ENCODE measurements around the gene ARHGAP24. TPM values are rescaled to one million over a fixed set of nuclear protein-coding genes. Genes with fewer than 3 reads are reported as not detected.

Gene ARHGAP24
- total and polyA plus RNA-seq, 8 donors, result 22.0 to 35.0 (median 25.8) TPM

DNA sequence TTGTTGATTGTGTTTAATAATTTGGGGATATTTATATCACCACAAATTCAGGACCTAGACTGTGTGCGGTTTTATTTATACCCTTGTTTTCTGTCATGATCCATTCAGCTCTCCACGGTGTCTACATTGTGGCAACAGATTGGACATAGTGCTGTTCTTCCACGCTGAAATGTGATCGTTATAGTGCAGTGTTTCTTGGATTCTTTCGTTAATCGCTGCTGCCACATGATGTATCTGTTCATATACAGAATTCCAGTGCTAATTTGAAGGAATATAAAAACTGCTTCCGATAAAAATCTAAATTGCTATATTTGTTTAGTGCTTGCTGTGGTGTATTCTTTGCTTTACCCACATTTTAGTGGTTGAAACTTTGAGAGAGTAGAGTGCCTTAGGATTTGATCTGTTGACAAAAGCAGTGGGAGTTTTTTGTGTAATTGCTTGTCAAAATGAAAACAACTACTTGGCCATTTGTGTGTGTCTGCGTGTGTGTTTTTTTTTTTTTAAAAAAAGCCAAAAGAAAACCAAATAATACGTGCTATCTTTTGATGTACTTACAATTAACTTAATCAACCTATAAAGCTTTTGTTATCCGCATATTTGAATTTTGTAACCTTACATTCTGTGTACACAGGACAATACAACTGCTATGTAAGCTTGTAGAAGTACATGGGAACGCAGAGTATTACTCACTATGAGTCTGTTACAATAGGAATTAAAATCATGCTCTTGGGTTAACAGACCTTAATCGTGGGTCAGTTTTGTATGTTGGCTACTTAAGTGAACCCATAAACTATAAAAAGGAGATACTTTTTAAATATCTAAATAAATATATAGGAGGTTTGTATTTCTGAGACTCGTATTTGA, 353.3 kb downstream of the ARHGAP24 start:
- H3K4me3 ChIP-seq, result peak overlapping the region in 1 of 2 donors; percentile 13
- peak overlapping the region; percentile 55 to 76 for H3K27ac ChIP-seq
- H3K27me3 ChIP-seq, result no peaks in the 10 kb centered on the region
- intact Hi-C loops (cut with DNase I), result no loop called here
- ATAC-seq (peak; percentile 45), DNase-seq (peak in 1 of 4 donors; percentile 17)
- TF ChIP-seq, protein P1, sequence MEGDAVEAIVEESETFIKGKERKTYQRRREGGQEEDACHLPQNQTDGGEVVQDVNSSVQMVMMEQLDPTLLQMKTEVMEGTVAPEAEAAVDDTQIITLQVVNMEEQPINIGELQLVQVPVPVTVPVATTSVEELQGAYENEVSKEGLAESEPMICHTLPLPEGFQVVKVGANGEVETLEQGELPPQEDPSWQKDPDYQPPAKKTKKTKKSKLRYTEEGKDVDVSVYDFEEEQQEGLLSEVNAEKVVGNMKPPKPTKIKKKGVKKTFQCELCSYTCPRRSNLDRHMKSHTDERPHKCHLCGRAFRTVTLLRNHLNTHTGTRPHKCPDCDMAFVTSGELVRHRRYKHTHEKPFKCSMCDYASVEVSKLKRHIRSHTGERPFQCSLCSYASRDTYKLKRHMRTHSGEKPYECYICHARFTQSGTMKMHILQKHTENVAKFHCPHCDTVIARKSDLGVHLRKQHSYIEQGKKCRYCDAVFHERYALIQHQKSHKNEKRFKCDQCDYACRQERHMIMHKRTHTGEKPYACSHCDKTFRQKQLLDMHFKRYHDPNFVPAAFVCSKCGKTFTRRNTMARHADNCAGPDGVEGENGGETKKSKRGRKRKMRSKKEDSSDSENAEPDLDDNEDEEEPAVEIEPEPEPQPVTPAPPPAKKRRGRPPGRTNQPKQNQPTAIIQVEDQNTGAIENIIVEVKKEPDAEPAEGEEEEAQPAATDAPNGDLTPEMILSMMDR (IDR thresholded peaks at IDR 0.05), result no peak
- peaks cover 9 to 12% of the 10 kb centered on the region in 2 donors for H3K4me1 ChIP-seq
- H3K9me3 ChIP-seq, result no peaks in the 10 kb centered on the region
- H3K36me3 ChIP-seq, result no peaks in the 10 kb centered on the region

DNA sequence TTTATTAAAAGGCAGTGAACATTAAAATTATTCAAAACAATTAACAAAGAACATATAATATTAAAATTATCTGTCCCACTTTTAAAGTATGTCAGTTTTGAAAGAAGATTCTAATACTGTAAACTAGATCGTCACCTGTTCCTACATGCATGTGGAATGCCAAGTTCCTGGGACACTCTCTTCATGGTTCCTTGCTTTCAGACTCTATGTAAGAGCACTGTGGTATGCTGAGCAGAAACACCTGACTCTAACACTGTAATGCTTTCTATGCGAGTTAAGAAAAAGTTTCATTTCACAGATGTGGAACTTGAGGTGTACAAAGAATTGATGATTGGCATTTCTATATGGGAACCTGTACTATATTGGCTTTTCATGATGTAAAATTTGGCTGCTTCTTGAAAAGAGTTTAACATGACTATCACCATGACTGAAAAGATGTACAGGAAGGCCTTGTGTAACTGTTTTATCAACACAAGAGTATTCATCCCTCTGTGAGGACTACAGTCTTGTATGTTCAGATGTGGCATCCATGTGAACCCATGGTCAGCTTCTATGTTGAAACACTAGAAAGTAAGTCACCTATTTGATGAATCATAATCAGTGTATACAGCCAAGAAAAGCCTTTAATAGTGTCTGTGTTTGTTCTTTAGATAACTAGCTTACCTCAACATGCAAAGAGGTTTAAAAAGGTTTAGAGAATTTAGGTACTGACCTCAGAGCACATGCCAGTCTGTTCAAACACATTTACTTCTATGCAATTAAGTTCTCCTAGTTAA, 354.5 kb downstream of the ARHGAP24 start:
- H3K27ac ChIP-seq, result no peak overlapping the region
- ATAC-seq (peak; percentile 26), DNase-seq (no peak)
- peaks cover 4 to 12% of the 10 kb centered on the region in 2 donors for H3K4me1 ChIP-seq
- TF ChIP-seq, protein P1 (IDR thresholded peaks at IDR 0.05), result no peak
- H3K27me3 ChIP-seq, result no peaks in the 10 kb centered on the region
- H3K4me3 ChIP-seq, result no peak overlapping the region
- H3K36me3 ChIP-seq, result no peaks in the 10 kb centered on the region
- no peaks in the 10 kb centered on the region for H3K9me3 ChIP-seq
- intact Hi-C loops (cut with DNase I), result no loop called here

DNA sequence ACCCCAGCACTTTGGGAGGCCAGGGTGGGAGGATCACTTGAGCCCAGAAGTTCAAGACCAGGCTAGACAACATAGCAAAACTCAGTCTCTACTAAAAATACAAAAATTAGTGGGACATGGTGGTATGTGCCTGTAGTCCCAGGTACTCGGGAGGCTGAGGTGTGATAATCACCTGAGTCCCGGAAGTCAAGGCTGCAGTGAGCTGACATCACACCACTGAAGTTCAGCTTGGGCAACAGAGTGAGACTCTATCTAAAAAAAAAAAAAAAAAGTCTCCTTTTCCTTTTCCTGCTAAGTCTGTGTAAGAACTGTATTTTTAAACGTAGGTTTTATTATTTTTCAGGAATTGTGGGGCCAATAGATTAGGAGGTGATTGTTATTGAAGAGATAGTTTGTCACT, 356.7 kb downstream of the ARHGAP24 start:
- Histone ChIP-seq H3K36me3 (no peaks in the 10 kb centered on the region), H3K4me1 (peaks cover 4 to 5% of the 10 kb centered on the region in 2 donors), H3K27ac (no peak overlapping the region), H3K27me3 (no peaks in the 10 kb centered on the region), H3K9me3 (no peaks in the 10 kb centered on the region), H3K4me3 (no peak overlapping the region)
- ATAC-seq (no peak), DNase-seq (no peak)
- TF ChIP-seq, protein P1 (IDR thresholded peaks at IDR 0.05), result no peak
- intact Hi-C loops (cut with DNase I), result no loop called here

DNA sequence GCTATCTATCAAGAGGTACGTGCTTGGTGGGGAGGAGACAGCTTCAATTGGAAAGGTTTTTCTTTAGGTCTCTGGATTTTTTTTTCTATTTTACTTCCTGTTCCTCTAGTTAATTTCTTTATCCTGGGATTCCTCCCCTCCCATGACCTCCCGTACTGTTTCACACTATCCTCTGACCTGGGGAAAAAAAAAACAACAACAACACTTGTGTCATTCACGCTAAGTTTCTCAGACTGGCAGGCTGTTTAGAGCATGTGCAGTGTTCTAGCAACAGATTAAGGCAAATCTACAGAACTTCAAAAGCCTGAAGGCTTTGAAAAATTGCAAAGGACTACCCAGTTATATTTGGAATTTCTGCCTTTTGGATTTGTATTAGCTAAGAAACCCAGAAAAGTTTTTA, 358.4 kb downstream of the ARHGAP24 start:
- ATAC-seq (no peak), DNase-seq (no peak)
- Histone ChIP-seq H3K4me3 (no peak overlapping the region), H3K4me1 (peaks cover 0 to 5% of the 10 kb centered on the region in 2 donors), H3K27ac (no peak overlapping the region), H3K36me3 (no peaks in the 10 kb centered on the region), H3K27me3 (no peaks in the 10 kb centered on the region), H3K9me3 (no peaks in the 10 kb centered on the region)
- intact Hi-C loops (cut with DNase I), result no loop called here
- TF ChIP-seq, protein P1 (IDR thresholded peaks at IDR 0.05), result no peak

DNA sequence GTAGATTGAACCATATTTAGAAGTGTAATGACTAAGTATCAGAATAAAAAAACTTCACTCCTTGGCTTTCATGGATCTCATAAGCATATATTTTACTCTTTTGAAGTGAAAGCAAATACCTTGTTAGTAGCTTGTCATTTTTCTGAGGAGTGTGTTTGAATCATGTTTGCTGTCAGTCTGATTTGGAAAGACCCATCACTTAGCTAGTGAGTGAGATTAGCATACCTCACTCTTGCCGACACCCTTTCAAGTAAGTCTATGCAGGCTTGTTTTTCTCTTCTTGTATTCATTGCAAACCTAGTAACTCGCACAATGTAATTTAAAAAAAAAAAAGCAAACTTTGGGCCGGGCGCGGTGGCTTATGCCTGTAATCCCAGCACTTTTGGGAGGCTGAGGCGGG, 360.0 kb downstream of the ARHGAP24 start:
- Histone ChIP-seq H3K4me1 (peaks cover 0 to 5% of the 10 kb centered on the region in 2 donors), H3K27ac (no peak overlapping the region), H3K4me3 (no peak overlapping the region), H3K27me3 (no peaks in the 10 kb centered on the region), H3K9me3 (no peaks in the 10 kb centered on the region), H3K36me3 (no peaks in the 10 kb centered on the region)
- intact Hi-C loops (cut with DNase I), result no loop called here
- DNase-seq, result no peak
- TF ChIP-seq, protein P1 (IDR thresholded peaks at IDR 0.05), result no peak
- ATAC-seq, result no peak
